HG03045 (cell line): ENCODE data around the gene ZNF521.
"Not testable (repeated sequence)": the region's sequence is repeated elsewhere in the genome, so short reads cannot be mapped to it uniquely, and the experiment has no call there.

Source experiments
- ATAC-seq: cut with Tn5 transposase; IDR thresholded peaks from one replicate; pipeline ENCODE4 v1.9.1; 2021; ENCODE audit warnings: mild to moderate bottlenecking, moderate library complexity; ENCODE audit not compliant: unreplicated experiment

Gene ZNF521

DNA sequence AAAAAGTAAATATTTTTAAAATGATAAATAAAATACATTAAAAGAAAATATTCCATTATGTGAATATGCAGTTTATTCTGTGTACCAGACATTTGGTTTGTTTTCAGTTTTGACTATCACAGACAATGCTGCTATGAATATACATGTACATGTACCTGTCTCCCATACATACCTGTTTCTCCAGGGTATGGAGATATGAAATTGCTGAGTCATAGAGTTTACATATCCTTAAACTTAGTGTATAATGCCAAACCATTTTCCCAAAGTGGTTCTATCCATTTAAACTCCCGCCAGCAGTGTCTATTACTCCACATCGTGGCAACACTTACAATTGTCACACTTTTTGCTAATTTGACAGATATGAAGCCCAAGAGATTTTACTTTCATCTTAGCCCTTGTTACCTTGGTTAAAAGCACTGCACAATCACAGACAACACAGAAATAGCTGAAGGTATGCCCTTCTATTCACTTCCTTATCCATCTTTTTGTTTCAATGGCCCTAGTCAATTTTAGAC is 56.3 kb downstream of the ZNF521 start:
- no peak for ATAC-seq

DNA sequence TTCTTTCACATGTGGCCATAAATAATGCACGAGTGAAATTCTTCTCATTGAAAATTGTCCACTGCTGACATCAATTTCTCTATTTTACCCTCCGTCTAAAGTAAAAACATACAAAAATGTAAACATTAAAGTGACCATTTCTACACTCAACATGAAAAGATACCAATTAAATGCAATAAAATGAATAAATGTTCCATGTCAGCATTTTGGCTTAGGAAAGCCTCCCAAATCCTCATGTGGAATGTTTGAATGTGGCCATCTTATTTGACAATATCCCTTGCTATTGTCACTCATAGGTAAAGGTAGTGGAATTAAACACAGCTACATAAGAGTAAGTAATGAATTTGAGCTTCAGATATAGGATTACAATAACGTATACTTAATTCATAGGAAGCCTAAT is 60.8 kb downstream of the ZNF521 start:
- ATAC-seq = no peak

DNA sequence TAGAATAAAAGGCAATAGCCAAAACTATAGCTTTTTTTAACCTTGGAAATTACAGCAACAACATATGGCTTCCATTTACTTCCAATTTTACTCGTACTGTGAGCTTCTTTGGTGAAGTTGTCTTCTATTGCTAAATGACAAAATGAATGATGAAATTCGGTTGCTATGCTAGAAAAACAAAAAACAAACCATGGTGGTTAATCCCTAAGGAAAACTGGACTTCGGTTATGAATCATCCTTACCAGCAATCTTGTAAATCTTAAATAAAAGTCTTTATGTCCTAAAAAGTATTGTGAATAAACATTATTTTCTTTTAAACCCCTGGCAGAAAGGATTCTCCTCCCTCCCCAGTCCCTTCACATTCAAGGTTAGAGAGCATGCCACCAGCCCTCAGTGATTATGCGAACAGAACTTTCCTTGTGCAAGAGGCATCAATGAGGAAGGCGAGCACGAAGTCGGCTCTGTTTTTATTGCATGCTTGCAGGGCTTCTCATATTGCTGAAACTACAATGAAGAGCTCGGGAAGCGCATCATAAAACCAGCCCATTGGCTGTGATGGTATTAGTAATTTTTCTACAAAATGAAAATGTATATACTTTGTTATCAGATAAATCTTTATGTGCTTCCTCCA is 62.9 kb downstream of the ZNF521 start:
- ATAC-seq = no peak

DNA sequence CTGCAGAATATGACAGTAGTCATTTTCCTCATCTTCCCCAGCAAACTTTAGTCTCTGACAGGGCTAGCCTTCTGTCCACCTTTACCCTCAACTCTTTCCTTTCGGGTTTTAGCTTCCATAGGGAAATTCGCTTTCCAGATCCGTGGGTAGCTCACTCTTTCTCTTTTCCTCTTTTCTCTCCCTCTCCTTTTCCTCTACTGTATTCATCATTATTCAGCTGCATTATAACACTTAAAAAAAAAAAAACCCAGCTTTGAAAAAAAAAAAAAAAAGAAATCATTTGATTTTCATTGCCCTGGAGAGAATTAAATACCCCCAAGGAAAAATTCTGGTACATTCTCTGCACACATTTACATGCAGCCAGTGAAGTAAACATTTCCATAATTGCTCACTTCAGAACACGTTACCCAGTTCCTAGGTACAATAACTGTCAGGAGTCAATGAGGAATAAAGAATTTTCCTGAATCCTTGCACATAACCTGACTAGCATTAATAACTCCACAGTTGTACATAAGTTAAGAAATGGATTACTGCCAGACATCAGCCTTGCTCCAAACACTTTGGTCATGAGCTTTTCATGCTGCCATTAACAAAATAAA is 63.5 kb downstream of the ZNF521 start:
- no peak for ATAC-seq

DNA sequence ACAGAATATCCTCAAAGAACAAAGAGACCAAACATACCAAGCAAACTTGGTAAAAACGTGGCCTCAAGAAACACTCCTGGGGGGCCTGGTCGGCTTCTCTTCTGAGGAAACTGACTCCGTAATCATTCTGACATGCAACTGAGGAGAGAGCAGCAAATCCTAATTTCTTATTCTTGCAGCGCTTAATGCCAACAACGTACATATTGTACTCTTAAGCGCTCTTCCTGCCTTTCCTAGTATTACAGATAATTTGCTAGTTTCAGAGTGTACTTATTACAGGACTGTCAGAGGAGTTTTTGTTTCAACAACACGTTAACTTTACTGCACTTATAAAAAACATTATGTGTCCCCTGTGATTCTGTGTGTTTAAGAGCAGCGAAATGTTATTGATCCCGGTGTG is 64.9 kb downstream of the ZNF521 start:
- ATAC-seq = no peak

DNA sequence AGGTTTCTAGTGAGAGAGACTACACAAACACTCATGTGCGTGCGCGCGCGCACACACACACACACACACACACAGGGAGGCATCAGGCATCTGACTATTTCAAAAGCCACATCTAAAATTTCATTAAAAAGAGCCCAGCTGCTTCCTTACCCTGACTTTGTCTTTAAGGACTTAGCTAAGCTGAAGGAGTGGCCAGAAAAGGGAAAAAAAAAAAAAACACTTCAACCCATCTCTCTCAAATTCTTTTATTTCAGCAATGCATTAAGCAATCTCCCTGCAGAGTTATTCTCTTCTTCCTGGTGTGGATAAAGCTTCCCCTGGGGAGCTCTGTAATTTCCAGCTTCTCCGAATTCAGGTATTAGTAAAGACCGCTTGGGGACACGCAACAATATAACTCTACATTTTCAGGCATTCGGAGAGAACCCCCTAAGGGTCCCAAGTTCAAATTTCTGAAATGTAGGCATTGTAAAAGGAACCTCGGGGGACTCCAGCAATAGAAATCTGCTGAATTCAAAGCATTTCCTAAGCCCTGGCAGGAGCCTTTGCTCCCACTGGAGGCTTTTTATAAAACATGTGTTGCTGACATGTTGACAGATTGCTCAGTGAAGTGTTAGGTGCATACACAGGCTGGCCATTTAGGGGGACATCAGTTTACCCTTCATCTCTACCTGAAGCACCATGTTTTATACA is 67.0 kb downstream of the ZNF521 start:
- no peak for ATAC-seq

DNA sequence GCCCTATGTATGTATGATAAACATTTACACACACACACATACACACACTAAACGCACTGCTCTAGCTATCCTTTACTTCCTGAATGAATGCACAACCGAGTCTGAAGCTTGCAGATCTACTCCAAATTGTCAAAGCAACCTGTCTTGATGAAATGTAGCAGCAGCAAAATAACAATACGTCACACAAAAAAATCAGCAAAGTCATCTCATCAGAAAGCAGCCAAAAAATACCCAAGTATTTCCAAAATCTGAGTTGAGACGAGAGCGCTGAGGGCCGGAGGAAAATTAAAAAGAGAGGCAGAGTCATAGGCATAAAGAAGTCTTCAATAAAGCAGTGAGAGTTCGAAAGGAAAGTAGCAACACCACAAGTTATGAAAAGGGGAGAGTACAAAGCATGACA is 67.7 kb downstream of the ZNF521 start:
- ATAC-seq = no peak

DNA sequence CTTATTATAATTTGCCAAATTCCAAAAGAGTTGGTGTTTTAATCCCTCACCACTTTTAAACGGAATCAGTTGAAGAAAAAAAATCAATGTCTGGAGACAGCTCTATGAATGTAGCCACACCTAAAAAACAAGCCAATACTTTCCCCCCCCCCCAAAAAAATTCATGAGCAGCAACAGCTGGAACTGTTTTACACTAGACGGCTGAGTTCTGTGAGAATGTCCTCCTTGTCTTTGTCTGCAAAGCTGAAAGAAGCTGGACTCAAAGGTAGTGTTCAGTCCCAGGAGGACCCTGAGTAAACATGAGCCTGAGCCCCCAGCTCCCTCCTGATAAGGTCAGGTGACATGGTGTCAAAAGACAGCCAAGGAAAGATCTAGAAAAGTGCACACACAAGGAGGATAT is 68.2 kb downstream of the ZNF521 start:
- ATAC-seq = no peak

DNA sequence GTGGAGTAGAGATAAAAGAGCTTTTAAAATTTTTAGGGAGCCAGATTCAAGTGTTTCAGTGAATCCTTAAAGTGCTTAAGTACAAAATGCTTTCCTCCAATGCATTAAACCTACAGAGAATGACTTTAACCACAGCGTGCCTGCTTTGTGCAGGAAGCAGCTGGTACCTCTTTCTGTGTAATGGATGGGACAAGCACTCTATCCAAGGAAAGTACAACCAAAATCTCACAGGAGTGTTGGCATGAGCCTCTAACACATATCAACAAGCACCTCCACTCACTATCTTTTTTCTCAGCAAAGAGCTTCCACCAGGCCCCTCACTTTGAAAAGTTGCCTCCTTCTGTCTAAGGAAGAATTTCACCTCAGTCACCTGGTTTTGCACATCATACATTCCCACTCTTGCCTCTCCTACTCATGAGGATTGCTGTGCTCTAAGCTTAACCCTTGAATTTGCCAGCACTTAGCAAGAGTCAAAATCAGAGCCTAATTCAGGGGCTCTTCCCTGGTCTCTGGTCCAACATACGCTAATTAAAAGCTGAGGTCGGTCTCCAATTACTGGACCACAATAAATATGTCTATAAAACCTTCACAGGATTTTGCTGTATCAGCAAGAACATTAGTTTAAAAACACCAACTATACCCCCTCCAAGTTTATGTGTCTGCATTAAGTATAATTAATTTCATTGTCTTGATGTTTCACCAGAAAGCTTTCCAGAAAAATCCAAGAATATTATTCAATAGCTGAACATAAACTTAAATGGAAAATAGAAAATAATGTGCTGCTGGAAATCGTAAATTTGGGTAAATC is 68.9 kb downstream of the ZNF521 start:
- ATAC-seq = no peak

DNA sequence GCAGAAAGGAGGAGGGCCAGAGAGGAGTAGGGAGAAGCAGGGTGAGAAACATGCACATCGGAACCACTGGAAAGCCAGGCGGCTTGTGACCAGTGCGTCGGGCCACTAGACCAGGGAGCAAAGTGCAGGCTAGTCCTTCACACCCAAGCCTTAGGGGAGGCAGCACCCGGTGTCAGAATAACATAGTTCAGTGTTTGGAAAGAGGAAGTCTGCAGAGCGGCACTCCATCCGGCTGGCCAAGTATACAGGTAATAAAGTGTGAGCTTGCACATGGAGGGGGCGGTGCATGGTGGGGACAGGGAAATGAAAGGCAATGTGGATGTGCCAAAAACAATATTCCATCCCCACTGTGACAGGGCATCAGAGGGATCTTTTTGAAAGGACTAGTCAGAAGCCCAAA is 69.7 kb downstream of the ZNF521 start:
- ATAC-seq = no peak

DNA sequence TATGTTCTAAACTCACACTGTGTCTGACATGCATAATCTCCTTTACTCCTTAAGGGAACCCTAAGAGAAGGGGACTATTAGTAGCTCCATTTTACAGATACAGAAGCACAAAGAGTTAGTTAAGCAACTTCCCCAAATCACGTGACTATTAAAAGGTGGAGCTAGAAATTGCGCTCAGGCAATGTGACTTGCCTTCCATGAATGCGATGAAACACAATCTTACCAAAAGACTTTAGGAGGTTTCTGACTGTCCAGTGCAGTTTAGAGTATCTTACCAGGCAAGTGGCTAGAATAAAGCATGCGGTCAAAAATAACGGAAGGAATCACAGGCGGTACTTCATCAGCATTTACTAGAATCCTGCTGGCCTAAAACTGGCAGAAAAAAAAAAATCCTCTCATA is 70.4 kb downstream of the ZNF521 start:
- ATAC-seq = no peak

DNA sequence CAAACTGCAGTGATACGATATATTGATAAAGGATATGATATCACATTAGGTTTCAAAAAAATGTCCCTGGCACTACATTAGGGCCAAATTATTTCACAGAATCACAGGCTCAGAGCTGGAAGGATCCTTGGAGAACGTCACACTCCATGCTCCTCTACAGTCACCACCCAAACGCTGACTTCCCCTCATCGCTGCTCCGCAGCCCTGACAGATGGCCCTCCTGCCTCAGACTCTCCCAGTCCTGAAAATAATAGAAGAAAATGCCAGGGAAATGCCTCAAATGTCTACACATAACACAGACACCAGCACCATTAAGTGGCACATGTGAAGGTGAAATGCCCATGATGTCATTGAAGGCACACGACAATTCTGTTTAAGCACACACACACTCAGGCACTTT is 72.0 kb downstream of the ZNF521 start:
- ATAC-seq = no peak

DNA sequence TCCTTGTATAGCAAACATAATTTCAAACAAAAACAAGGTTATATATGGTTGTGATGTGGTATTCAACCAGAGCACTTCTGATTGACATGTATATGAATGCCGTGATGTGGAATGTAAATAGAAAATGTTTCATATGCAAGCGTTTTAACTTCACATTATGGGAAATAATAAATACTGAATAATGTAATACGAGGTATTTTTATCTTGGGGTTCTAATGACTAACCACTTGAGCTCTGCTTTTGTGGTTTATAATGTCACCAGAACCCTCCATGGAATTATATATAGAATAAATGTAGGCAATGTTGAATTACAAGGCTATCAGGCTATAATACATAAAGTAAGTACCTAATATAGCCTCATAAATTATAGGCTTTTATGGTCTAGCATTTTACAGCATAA is 72.4 kb downstream of the ZNF521 start:
- ATAC-seq = no peak

DNA sequence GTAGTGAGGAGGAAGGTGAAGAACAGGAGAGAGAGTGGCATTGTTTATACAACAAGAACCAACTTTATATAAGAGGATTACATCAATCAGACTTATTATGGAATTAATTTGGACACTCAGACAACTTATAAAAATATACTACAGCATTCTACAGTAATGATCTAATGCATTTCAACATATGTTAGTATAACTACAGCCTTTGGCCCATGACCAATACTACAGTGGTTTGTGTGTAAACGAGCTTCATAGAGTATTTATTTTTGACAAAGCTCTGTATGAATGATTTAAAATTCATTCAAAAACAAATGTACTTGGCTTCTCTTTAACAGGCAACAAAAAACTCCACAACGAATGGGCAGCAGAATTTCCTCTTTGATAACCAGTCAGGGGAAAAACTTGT is 72.8 kb downstream of the ZNF521 start:
- ATAC-seq = no peak

DNA sequence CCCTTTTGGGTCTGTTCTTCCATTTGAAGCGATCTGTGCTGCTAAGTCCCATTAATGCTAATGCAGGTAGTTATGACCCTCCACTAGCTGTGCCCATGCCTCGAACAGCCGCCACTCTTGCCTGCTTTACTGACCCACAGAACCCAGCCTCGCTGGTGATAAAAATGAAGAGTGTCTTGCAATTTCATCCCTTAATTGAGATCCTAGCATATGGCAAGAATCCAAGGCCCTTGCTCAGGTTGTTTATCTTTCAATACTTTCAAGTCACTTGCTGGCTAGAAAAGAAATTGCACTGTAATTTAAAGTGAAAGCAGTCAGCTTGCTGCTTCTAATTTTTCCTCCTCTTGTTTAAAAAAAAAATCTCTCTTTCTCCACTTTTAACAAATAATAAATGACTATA is 73.6 kb downstream of the ZNF521 start:
- no peak for ATAC-seq

DNA sequence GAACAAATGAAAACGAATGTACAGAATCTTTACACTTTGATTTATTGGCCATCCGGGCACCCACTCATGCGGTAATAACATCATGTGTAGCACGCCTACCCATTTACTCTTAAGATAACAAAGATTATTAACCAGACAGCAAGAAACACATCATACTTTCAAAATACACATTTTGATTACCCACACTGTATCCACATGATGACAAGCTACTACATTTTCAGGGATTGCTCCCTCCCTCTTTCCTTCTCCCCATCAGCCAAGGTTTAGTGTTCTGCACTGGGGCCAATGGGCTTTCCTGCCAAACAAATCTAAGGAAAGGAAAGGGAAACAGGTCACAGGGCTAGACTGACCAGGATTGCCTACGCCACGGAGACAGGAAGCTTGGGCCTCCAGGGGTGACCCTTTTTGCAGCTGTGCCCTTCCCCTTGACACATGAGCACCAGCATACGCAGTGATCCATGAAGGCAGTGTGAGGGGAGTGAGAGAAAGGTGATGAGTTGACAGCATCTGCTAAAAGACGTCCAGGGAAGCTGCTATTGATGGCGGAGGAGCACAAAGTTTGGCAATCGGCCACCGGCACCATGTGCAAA is 76.5 kb downstream of the ZNF521 start:
- ATAC-seq = no peak

DNA sequence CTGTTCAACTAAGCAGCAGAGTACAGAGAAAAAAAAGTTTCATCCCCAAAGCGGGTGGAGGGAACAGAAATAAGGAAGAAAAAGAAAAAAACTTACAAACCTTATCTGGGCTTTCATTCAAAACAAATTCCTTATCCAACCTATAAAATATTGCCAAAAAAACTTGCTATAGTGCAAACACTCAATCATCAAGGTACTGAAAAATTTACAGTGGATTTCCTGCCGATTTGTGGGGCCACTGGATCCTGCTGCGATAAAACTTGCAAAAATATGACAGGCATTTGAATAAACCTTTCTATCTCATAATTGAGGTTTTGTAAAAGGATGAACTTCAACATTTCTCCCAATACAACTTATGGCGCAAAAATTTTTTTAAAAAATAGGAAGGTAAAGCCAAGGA is 77.0 kb downstream of the ZNF521 start:
- no peak for ATAC-seq

DNA sequence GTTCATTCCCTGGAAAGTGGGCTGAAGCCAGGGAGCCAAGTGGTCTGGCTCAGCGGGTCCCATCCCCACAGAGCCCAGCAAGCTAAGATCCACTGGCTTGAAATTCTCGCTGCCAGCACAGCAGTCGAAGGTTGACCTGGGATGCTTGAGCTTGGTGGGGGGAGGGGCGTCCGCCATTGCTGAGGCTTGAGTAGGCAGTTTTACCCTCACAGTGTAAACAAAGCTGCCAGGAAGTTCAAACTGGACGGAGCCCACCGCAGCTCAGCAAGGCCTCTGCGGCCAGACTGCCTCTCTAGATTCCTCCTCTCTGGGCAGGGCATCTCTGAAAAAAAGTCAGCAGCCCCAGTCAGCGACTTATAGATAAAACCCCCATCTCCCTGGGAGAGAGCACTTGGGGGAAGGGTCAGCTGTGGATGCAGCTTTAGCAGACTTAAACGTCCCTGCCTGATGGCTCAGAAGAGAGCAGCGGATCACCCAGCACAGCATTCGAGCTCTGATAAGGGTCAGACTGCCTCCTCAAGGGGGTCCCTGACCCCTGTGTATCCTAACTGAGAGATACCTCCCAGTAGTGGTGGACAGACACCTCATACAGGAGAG is 84.9 kb downstream of the ZNF521 start:
- not testable (repeated sequence) for ATAC-seq

DNA sequence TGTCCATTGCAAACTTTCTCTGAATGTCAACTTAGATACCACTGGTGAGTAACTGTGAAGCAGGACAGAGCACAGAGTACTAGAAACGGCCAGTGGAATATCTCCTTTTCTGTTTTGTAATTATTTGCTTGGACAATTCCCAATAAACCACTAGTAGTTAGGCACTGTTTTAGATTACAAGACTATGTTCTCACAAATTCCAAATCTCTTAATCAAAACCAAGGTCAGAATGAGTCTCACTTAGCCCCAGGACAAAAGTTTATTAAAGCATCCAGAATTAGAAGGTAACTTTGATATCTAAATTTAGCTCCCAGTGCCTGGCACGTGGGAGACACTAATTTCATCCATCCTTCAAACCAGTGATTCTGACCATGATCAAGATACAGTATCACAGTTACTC is 89.0 kb downstream of the ZNF521 start:
- no peak for ATAC-seq

DNA sequence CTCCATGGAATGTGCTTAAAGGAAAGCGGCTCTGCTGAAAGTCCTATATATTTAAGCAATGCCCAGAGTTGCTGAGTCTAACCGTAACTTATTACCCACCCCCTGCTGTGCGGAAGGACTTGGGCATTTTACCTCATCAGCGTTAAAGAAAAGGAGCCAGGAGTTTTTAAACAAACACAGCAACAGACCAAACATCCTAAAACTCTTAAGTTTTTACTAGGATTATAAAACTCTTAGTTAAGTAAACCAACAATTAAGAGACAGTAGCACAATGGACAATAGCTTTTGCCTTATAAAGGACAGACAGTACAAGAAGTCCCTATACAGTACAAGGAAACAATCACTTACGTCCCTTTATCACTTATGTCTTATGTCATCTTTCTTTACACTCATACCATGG is 90.2 kb downstream of the ZNF521 start:
- no peak for ATAC-seq

DNA sequence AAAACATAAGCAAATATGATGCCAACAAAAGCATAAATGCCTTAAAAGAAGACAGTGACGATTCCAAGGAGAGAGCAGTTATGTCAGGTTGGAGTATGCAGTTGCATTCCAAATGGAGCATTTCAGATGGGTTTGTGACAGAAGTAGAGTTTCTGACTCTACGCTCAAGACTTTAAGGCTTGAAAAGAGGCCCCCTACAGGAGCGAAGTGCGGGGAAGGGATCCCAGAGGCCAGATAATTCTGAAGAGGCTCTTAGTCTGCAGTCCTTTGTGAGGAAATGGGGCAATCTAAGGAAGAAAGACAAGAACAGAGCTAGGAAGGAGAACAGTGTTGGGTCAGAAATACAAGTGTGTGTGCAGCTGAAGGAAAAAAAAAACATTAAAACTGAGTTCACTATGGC is 95.5 kb downstream of the ZNF521 start:
- no peak for ATAC-seq
